Gastroesophageal sphincter (tissue), 4 donors: ENCODE results near the gene KITLG. TPM values are rescaled to one million over a fixed set of nuclear protein-coding genes. Genes with fewer than 3 reads are reported as not detected.

ENCODE experiments used
- ATAC-seq: fragments of 150-250 bp; one replicate; pipeline ENCODE4 v1.9.1; 2016; ENCODE audit warnings: mild to moderate bottlenecking, moderate library complexity
- H3K27ac ChIP-seq, 4 donors: fragments of 200-600 bp; sonication (generic) in 3 of 4; 1 replicate in 3 of 4; 2 replicates in 1 of 4; pipeline ENCODE4 v1.5.1; 2016 to 2019
- H3K27me3 ChIP-seq: fragments of 200-600 bp; sonication (generic); one replicate; pipeline ENCODE4 v1.5.1; 2019
- H3K36me3 ChIP-seq, 2 donors: fragments of 200-600 bp; sonication (generic); one replicate each; pipeline ENCODE4 v1.5.1; 2019; ENCODE audit warnings: control low read depth in 1 of 2
- H3K4me1 ChIP-seq, 3 donors: fragments of 200-600 bp; sonication (generic); 1 replicate in 2 of 3; 2 replicates in 1 of 3; pipeline ENCODE4 v1.5.1; 2016 to 2019; ENCODE audit warnings: control low read depth in 2 of 3
- H3K4me3 ChIP-seq, 2 donors: fragments of 200-600 bp; sonication (generic); one replicate each; pipeline ENCODE4 v1.5.1; 2019; ENCODE audit warnings: mild to moderate bottlenecking in 1 of 2, moderate library complexity in 1 of 2
- H3K9me3 ChIP-seq, 3 donors: fragments of 200-600 bp; sonication (generic); one replicate each; pipeline ENCODE4 v1.5.1; 2017 to 2019; ENCODE audit warnings: control low read depth in 2 of 3
- EP300 ChIP-seq: sonication (generic); formaldehyde crosslinking; IDR thresholded peaks from one replicate; pipeline ENCODE4 v1.6.1; 2017; ENCODE audit warnings: antibody characterized with exemption, mild to moderate bottlenecking
- POLR2A ChIP-seq, 2 donors: fragments of 450-650 bp; IDR thresholded peaks; one replicate each; pipeline ENCODE4 v1.6.1; 2017; ENCODE audit warnings: antibody characterized with exemption in 2 of 2, mild to moderate bottlenecking in 2 of 2, moderate library complexity in 1 of 2
- POLR2AphosphoS5 ChIP-seq: sonication (generic); formaldehyde crosslinking; IDR thresholded peaks from one replicate; pipeline ENCODE4 v1.6.1; 2017; ENCODE audit warnings: antibody characterized with exemption
- WGBS, 2 donors: methylation state at CpG; one replicate each; pipeline ENCODE4 v1.1.5; 2018; ENCODE audit warnings: low coverage in 1 of 2; 5-methylcytosine and 5-hydroxymethylcytosine counted together
- total RNA-seq, 4 donors: library from RNA; depleted of rRNA; stranded (reverse); fragments of >200 nt; gene quantifications; one replicate each; pipeline ENCODE4 v1.1.0, GENCODE V29; 2016
- TF ChIP-seq, protein P1 (sequence below), 4 experiments: fragments of 200-600 bp in 2 of 4; fragments of 450-650 bp in 2 of 4; sonication (generic) in 1 of 4; IDR thresholded peaks; one replicate each; pipeline ENCODE4 v1.5.1; 2017 to 2019; ENCODE audit warnings: antibody characterized with exemption in 4 of 4, mild to moderate bottlenecking in 2 of 4, moderate library complexity in 2 of 4

Gene KITLG
- total RNA-seq, 4 donors from 2014 or later = 48.5 to 239 (median 112) TPM

DNA sequence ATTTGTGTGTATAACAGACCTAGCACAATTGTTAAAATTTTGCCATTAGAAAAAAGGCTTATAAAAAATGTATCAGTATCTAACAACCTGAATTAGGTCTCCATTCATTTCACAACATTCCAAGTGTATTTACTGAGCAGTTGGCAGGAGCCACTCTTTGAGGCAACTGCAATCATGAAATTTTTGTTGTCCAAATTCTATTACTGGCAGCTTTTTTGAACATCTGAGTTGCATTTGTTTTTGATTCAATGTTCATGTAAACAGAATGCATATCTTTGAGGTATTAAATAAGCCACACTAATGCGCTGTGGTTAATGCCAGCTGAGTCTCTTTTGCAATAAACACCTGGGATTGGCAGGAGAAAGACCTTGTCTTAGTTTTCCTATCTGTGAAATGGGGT, 8.7 kb downstream of the KITLG start:
- Histone ChIP-seq H3K27me3 (no peaks in the 10 kb centered on the region), H3K9me3 (no peaks in the 10 kb centered on the region), H3K36me3 (no peaks in the 10 kb centered on the region), H3K4me1 (peaks cover 22 to 98% (median 26%) of the 10 kb centered on the region in 3 donors), H3K4me3 (no peak overlapping the region), H3K27ac (peak overlapping the region in 3 of 4 donors; percentile 5 to 87 (median 22))
- 73 to 93% methylated on average over 1 of the region's 1 CpG for WGBS, 2 donors
- TF ChIP-seq EP300 (no peak), POLR2A (IDR thresholded peaks at IDR 0.05) (no peak), POLR2AphosphoS5 (no peak)
- TF ChIP-seq, protein P1, sequence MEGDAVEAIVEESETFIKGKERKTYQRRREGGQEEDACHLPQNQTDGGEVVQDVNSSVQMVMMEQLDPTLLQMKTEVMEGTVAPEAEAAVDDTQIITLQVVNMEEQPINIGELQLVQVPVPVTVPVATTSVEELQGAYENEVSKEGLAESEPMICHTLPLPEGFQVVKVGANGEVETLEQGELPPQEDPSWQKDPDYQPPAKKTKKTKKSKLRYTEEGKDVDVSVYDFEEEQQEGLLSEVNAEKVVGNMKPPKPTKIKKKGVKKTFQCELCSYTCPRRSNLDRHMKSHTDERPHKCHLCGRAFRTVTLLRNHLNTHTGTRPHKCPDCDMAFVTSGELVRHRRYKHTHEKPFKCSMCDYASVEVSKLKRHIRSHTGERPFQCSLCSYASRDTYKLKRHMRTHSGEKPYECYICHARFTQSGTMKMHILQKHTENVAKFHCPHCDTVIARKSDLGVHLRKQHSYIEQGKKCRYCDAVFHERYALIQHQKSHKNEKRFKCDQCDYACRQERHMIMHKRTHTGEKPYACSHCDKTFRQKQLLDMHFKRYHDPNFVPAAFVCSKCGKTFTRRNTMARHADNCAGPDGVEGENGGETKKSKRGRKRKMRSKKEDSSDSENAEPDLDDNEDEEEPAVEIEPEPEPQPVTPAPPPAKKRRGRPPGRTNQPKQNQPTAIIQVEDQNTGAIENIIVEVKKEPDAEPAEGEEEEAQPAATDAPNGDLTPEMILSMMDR (IDR thresholded peaks at IDR 0.05) = no peak
- no peak for ATAC-seq

DNA sequence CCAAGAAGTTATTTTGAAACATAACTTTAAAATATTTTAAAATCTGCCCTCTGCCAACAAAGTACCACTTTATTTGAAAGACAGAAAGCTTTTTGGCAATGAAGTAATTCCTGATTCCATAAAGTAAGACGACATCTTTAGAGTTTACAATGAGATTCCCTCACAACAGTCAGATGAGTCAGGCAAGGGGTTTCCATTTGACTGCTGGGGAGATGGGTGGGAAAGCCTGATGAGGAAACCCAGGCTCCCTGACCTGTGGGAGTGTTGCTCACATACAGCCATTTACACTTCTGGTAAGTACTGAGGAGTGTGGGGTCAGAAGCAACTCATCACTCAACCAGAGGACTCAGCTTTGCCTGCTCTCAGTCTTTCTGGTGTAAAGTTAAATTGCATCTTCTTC, 10.2 kb downstream of the KITLG start:
- H3K36me3 ChIP-seq = no peaks in the 10 kb centered on the region
- peaks cover 26 to 100% (median 27%) of the 10 kb centered on the region in 3 donors for H3K4me1 ChIP-seq
- H3K27ac ChIP-seq = peak overlapping the region in 3 of 4 donors; percentile 5 to 87 (median 7)
- H3K4me3 ChIP-seq = no peak overlapping the region
- H3K9me3 ChIP-seq = no peaks in the 10 kb centered on the region
- WGBS, 2 donors = 0 to 22% methylated on average over 1 of the region's 1 CpG
- ATAC-seq = no peak
- H3K27me3 ChIP-seq = no peaks in the 10 kb centered on the region
- TF ChIP-seq, protein P1 (IDR thresholded peaks at IDR 0.05) = no peak
- TF ChIP-seq POLR2A (IDR thresholded peaks at IDR 0.05) (no peak), POLR2AphosphoS5 (peak; percentile 42)

DNA sequence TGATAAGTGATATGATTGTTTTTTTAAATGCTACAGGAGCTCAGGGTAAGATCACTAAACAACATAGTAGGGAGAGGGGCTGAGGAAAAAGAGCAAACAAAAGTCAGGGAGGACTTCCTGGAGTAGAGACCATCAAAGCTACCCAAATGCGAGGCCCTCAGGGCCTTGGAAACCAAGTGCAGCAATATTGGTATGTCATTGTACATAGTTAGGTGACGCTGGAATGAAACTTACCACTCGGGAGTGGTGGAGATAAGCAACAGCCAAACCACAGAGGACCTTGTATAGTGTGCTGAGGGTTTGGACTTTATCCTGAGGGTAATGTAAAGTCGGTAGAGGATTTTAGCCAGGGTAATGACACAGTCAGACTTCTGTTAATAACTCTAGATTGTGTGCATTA, 13.8 kb downstream of the KITLG start:
- WGBS, 2 donors = 41 to 57% methylated on average over 3 to 4 of the region's 4 CpGs
- Histone ChIP-seq H3K4me3 (no peak overlapping the region), H3K4me1 (peaks cover 8 to 98% (median 12%) of the 10 kb centered on the region in 3 donors), H3K27ac (peak overlapping the region in 3 of 4 donors; percentile 31 to 60 (median 41)), H3K27me3 (no peaks in the 10 kb centered on the region), H3K9me3 (no peaks in the 10 kb centered on the region), H3K36me3 (no peaks in the 10 kb centered on the region)
- ATAC-seq = no peak
- TF ChIP-seq, protein P1 (IDR thresholded peaks at IDR 0.05) = no peak
- no peak for TF ChIP-seq POLR2A (IDR thresholded peaks at IDR 0.05)
- TF ChIP-seq EP300 = no peak
- no peak for TF ChIP-seq POLR2AphosphoS5

DNA sequence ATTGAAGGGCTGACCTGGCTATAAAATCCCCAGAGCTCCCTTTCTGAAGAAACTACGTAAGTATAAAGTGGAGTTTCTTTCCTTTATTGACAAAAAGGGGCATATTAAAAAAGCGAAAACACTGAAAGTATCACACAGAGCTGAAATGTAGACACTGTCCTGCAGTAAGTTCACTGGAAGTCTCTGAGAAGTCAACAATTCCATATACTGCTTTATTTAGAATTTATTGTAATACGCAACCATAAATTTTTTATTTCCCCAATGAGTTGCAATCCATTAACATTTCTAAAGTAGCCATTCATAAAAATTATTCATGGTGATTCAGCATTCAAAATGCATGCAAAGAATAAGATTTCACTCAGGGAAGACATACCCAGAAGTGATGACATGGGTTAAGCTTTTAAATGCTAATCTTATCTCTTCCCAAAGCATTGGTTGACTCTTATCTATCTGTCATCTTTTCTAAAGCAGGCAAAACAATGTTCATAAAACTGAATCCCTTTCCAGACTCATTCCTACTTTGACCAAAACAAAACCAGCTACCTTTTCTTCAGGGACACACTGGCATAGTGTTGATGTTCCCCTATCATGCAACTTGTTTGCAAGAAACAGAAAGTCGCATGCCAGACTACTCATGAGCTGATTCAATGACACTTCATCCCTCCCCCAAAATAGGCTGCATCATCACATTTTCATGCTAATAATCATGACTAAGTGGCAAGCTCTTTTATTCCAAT, 17.3 kb downstream of the KITLG start:
- 89% methylated on average over 4 of the region's 4 CpGs for WGBS, 2 donors
- H3K27ac ChIP-seq = peak overlapping the region in 1 of 4 donors; percentile 10
- peaks cover 8 to 97% (median 12%) of the 10 kb centered on the region in 3 donors for H3K4me1 ChIP-seq
- H3K27me3 ChIP-seq = no peaks in the 10 kb centered on the region
- no peak overlapping the region for H3K4me3 ChIP-seq
- TF ChIP-seq, protein P1 (IDR thresholded peaks at IDR 0.05) = no peak
- TF ChIP-seq POLR2A (IDR thresholded peaks at IDR 0.05) (no peak), EP300 (no peak), POLR2AphosphoS5 (no peak)
- no peaks in the 10 kb centered on the region for H3K36me3 ChIP-seq
- H3K9me3 ChIP-seq = no peaks in the 10 kb centered on the region
- ATAC-seq = no peak

DNA sequence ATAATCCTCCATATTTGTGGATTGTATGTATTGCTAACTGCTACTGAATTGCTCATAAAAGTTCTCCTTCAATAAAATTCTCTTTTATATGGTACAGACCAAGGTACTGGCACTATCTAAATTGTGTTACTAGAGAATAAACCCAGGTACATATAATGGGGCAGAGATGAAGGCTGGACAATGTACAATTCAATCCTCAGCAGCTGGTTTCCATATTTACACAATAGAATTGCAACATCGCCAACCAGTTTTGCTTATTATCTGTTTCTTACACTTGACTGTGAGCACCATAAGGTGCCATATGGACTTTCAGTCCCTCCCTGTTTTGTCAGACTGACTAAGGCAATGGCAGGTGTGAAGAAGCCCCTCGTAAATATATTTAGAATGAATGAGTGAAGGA, 18.1 kb downstream of the KITLG start:
- Histone ChIP-seq H3K9me3 (no peaks in the 10 kb centered on the region), H3K27me3 (no peaks in the 10 kb centered on the region), H3K27ac (peak overlapping the region in 1 of 4 donors; percentile 50), H3K36me3 (no peaks in the 10 kb centered on the region), H3K4me3 (no peak overlapping the region), H3K4me1 (peaks cover 8 to 97% (median 15%) of the 10 kb centered on the region in 3 donors)
- TF ChIP-seq, protein P1 (IDR thresholded peaks at IDR 0.05) = no peak
- ATAC-seq = no peak
- 87 to 94% methylated on average over 2 of the region's 2 CpGs for WGBS, 2 donors
